Mesenchymal stem cell (in vitro differentiated cells and primary cell): Measurements from ENCODE around the gene SSH2.

Experiments used
- DNase-seq: peaks from one replicate; pipeline ENCODE4 v3.0.0-alpha.2; 2013
- H2AFZ ChIP-seq: one replicate; pipeline ENCODE4 v1.6.1; 2013; ENCODE audit warnings: low read depth, mild to moderate bottlenecking, control low read depth, inconsistent platforms, low read length, moderate library complexity
- H2AK5ac ChIP-seq: 2 replicates; pipeline ENCODE4 v1.6.1; 2013; ENCODE audit warnings: low read length, moderate library complexity, mild to moderate bottlenecking, inconsistent platforms; ENCODE audit not compliant: severe bottlenecking
- H2BK120ac ChIP-seq: one replicate; pipeline ENCODE4 v1.6.1; 2013; ENCODE audit warnings: low read depth, mild to moderate bottlenecking, inconsistent platforms, low read length, moderate library complexity
- H2BK12ac ChIP-seq, 2 experiments: one replicate each; pipeline ENCODE4 v1.6.1; 2013; ENCODE audit warnings: inconsistent platforms in 2 of 2, low read length in 2 of 2, mild to moderate bottlenecking in 2 of 2, moderate library complexity in 2 of 2, control low read depth in 1 of 2
- H2BK15ac ChIP-seq: one replicate; pipeline ENCODE4 v1.6.1; 2013; ENCODE audit warnings: mild to moderate bottlenecking, low read depth, inconsistent platforms; ENCODE audit not compliant: poor library complexity, severe bottlenecking
- H2BK5ac ChIP-seq: 2 replicates; pipeline ENCODE4 v1.6.1; 2013; ENCODE audit warnings: low read depth, mild to moderate bottlenecking, low read length, control low read depth, inconsistent platforms; ENCODE audit not compliant: poor library complexity, severe bottlenecking
- H3K14ac ChIP-seq, 2 experiments: one replicate each; pipeline ENCODE4 v1.6.1; 2013; ENCODE audit warnings: inconsistent platforms in 2 of 2, low read length in 2 of 2, control low read depth in 1 of 2, mild to moderate bottlenecking in 1 of 2, moderate library complexity in 1 of 2
- H3K18ac ChIP-seq, 2 experiments: one replicate each; pipeline ENCODE4 v1.6.1; 2013; ENCODE audit warnings: inconsistent platforms in 2 of 2, low read length in 2 of 2, control low read depth in 1 of 2, low read depth in 1 of 2, mild to moderate bottlenecking in 1 of 2
- H3K23ac ChIP-seq, 2 experiments: one replicate each; pipeline ENCODE4 v1.6.1; 2013; ENCODE audit warnings: inconsistent platforms in 2 of 2, low read length in 2 of 2, mild to moderate bottlenecking in 2 of 2, moderate library complexity in 2 of 2, control low read depth in 1 of 2
- H3K27ac ChIP-seq: 2 replicates; pipeline ENCODE4 v1.5.1; 2013; ENCODE audit warnings: mild to moderate bottlenecking, moderate library complexity, low read length, control low read depth, inconsistent platforms; ENCODE audit not compliant: poor library complexity, severe bottlenecking
- H3K27me3 ChIP-seq, 2 experiments: 2 replicates each; pipeline versions ENCODE4 v1.6.1 to v1.7.0; 2013; ENCODE audit warnings: low read length in 2 of 2, mild to moderate bottlenecking in 2 of 2, moderate library complexity in 2 of 2, control low read depth in 1 of 2, inconsistent platforms in 1 of 2; ENCODE audit not compliant: control insufficient read depth in 1 of 2, insufficient read depth in 1 of 2
- H3K36me3 ChIP-seq, 2 experiments: 2 replicates each; pipeline versions ENCODE4 v1.6.1 to v1.7.0; 2013; ENCODE audit warnings: low read length in 2 of 2, control low read depth in 1 of 2, inconsistent platforms in 1 of 2, low read depth in 1 of 2, mild to moderate bottlenecking in 1 of 2; ENCODE audit not compliant: insufficient read depth in 2 of 2, control insufficient read depth in 1 of 2
- H3K4ac ChIP-seq, 2 experiments: one replicate each; pipeline ENCODE4 v1.6.1; 2013; ENCODE audit warnings: inconsistent platforms in 2 of 2, low read length in 2 of 2, mild to moderate bottlenecking in 2 of 2, moderate library complexity in 2 of 2, control low read depth in 1 of 2, low read depth in 1 of 2
- H3K4me1 ChIP-seq: 2 replicates; pipeline ENCODE4 v1.6.1; 2013; ENCODE audit warnings: low read depth, low read length, control low read depth; ENCODE audit not compliant: control insufficient read depth, insufficient read depth
- H3K4me2 ChIP-seq: 2 replicates; pipeline ENCODE4 v1.6.1; 2013; ENCODE audit warnings: low read length, mild to moderate bottlenecking, inconsistent platforms; ENCODE audit not compliant: poor library complexity, severe bottlenecking
- H3K4me3 ChIP-seq, 2 experiments: 2 replicates each; pipeline versions ENCODE4 v1.5.1 to v1.7.0; 2013; ENCODE audit warnings: low read length in 2 of 2, mild to moderate bottlenecking in 2 of 2, control low read depth in 1 of 2, low read depth in 1 of 2; ENCODE audit not compliant: insufficient read depth in 1 of 2
- H3K79me1 ChIP-seq: replicated peaks from 2 replicates; pipeline ENCODE4 v1.6.1; 2013; ENCODE audit warnings: mild to moderate bottlenecking, control low read depth, low read length, inconsistent platforms; ENCODE audit not compliant: poor library complexity, severe bottlenecking
- H3K9ac ChIP-seq: 2 replicates; pipeline ENCODE4 v1.7.0; 2013; ENCODE audit warnings: mild to moderate bottlenecking, low read length, moderate library complexity
- H3K9me3 ChIP-seq: 2 replicates; pipeline ENCODE4 v1.7.0; 2013; ENCODE audit warnings: mild to moderate bottlenecking, low read length; ENCODE audit not compliant: control insufficient read depth
- H4K8ac ChIP-seq: one replicate; pipeline ENCODE4 v1.6.1; 2013; ENCODE audit warnings: inconsistent platforms, mild to moderate bottlenecking, low read length, moderate library complexity
- H4K91ac ChIP-seq: one replicate; pipeline ENCODE4 v1.6.1; 2013; ENCODE audit warnings: mild to moderate bottlenecking, low read length, inconsistent platforms
- WGBS: methylation state at CpG from one replicate; pipeline ENCODE4 v1.1.7; 2013; ENCODE audit warnings: mixed read lengths; 5-methylcytosine and 5-hydroxymethylcytosine counted together

SSH2 gene

GRCh38 chr17:29588562-29589411 is 341.2 kb downstream of the SSH2 start:
- 2% methylated on average over 27 of the region's 72 CpGs for WGBS
- no peak overlapping the region for H2BK5ac ChIP-seq
- H2AFZ ChIP-seq = no peak overlapping the region

GRCh38 chr17:29588017-29588561 is 341.9 kb downstream of the SSH2 start:
- Histone ChIP-seq H3K4me3 (peak overlapping the region; percentile 84 to 90), H2BK120ac (no peak overlapping the region), H3K36me3 (peaks cover 4 to 5% of the 10 kb centered on the region in 2 experiments), H3K27me3 (no peaks in the 10 kb centered on the region), H2BK15ac (peak overlapping the region; percentile 34), H3K4ac (peak overlapping the region in 1 of 2 experiments; percentile 47), H3K9me3 (no peaks in the 10 kb centered on the region), H3K27ac (peak overlapping the region; percentile 60), H2BK5ac (no peak overlapping the region), H3K14ac (peak overlapping the region in 1 of 2 experiments; percentile 97), H3K4me2 (peak overlapping the region; percentile 80), H2BK12ac (peak overlapping the region in 1 of 2 experiments; percentile 40), H3K18ac (peak overlapping the region in 1 of 2 experiments; percentile 88), H4K91ac (no peak overlapping the region), H3K79me1 (peaks cover 4% of the 10 kb centered on the region), H3K9ac (peak overlapping the region; percentile 92), H2AFZ (no peak overlapping the region), H3K4me1 (peaks cover 71% of the 10 kb centered on the region), H2AK5ac (peak overlapping the region; percentile 15), H3K23ac (no peak overlapping the region), H4K8ac (no peak overlapping the region)
- no peak for DNase-seq
- WGBS = 42% methylated on average over 8 of the region's 8 CpGs

More at GRCh38 chr17:29588562-29589411, 341.2 kb downstream of the SSH2 start:
- Histone ChIP-seq H3K4me1 (peaks cover 69% of the 10 kb centered on the region), H3K4ac (peak overlapping the region in 1 of 2 experiments; percentile 47), H3K4me3 (peak overlapping the region; percentile 84 to 90), H2BK15ac (no peak overlapping the region), H3K14ac (peak overlapping the region in 1 of 2 experiments; percentile 97), H2AK5ac (no peak overlapping the region), H2BK120ac (no peak overlapping the region), H3K27ac (peak overlapping the region; percentile 60), H3K36me3 (no peaks in the 10 kb centered on the region), H3K4me2 (peak overlapping the region; percentile 80), H3K23ac (peak overlapping the region in 1 of 2 experiments; percentile 78), H2BK12ac (peak overlapping the region in 1 of 2 experiments; percentile 64), H4K91ac (no peak overlapping the region), H3K18ac (peak overlapping the region; percentile 11 to 88), H3K9ac (peak overlapping the region; percentile 92), H3K27me3 (no peaks in the 10 kb centered on the region), H3K79me1 (no peaks in the 10 kb centered on the region), H3K9me3 (no peaks in the 10 kb centered on the region), H4K8ac (peak overlapping the region; percentile 28)
- DNase-seq = peak; percentile 57

GRCh38 chr17:29587591-29587990 is 342.4 kb downstream of the SSH2 start:
- Histone ChIP-seq H3K36me3 (peaks cover 9 to 10% of the 10 kb centered on the region in 2 experiments), H2BK5ac (no peak overlapping the region), H2AK5ac (peak overlapping the region; percentile 38), H3K14ac (no peak overlapping the region), H2BK15ac (no peak overlapping the region), H2BK12ac (no peak overlapping the region), H3K18ac (peak overlapping the region in 1 of 2 experiments; percentile 4), H3K9me3 (no peaks in the 10 kb centered on the region), H2BK120ac (no peak overlapping the region), H3K27me3 (no peaks in the 10 kb centered on the region), H3K4ac (no peak overlapping the region), H4K91ac (peak overlapping the region; percentile 18), H3K9ac (peak overlapping the region; percentile 92), H4K8ac (no peak overlapping the region), H3K4me1 (peaks cover 68% of the 10 kb centered on the region), H3K27ac (peak overlapping the region; percentile 60), H3K79me1 (peaks cover 7% of the 10 kb centered on the region), H2AFZ (no peak overlapping the region), H3K4me3 (peak overlapping the region in 1 of 2 experiments; percentile 90), H3K4me2 (peak overlapping the region; percentile 80), H3K23ac (peak overlapping the region in 1 of 2 experiments; percentile 66)
- WGBS = 96% methylated on average over 6 of the region's 6 CpGs
- no peak for DNase-seq
